Immature natural killer cell (primary cell): Measurements from ENCODE around the gene MCTP1. TPM values are rescaled to one million over a fixed set of nuclear protein-coding genes. Genes with fewer than 3 reads are reported as not detected.
"Not testable (repeated sequence)": the region's sequence is repeated elsewhere in the genome, so short reads cannot be mapped to it uniquely, and the experiment has no call there.

Source experiments
- DNase-seq, 3 donors: peaks; one replicate each; pipeline ENCODE4 v3.0.0; 2022; ENCODE audit warnings: mixed read lengths in 1 of 3
- H3K27ac Mint-ChIP-seq, 6 donors: one replicate each; pipeline ENCODE4 v1.8.0; 2020; ENCODE audit warnings: mixed read lengths in 6 of 6, mild to moderate bottlenecking in 5 of 6, inconsistent platforms in 4 of 6, moderate library complexity in 3 of 6
- H3K27me3 Mint-ChIP-seq, 3 donors: one replicate each; pipeline ENCODE4 v1.8.0; 2020 to 2021; ENCODE audit warnings: low read depth in 3 of 3, mild to moderate bottlenecking in 3 of 3, mixed read lengths in 3 of 3, moderate library complexity in 3 of 3, inconsistent platforms in 1 of 3
- H3K36me3 Mint-ChIP-seq, 3 donors: one replicate each; pipeline ENCODE4 v1.8.0; 2020; ENCODE audit warnings: mixed read lengths in 3 of 3, inconsistent platforms in 2 of 3, mild to moderate bottlenecking in 2 of 3
- H3K4me1 Mint-ChIP-seq, 2 donors: one replicate each; pipeline ENCODE4 v1.8.0; 2020; ENCODE audit warnings: inconsistent platforms in 2 of 2, mild to moderate bottlenecking in 2 of 2, mixed read lengths in 2 of 2, moderate library complexity in 1 of 2
- H3K4me3 Mint-ChIP-seq, 5 donors: one replicate each; pipeline ENCODE4 v1.8.0; 2020; ENCODE audit warnings: mild to moderate bottlenecking in 5 of 5, mixed read lengths in 5 of 5, inconsistent platforms in 3 of 5, moderate library complexity in 3 of 5
- H3K9me3 Mint-ChIP-seq, 6 donors: one replicate each; pipeline ENCODE4 v1.8.0; 2020; ENCODE audit warnings: mild to moderate bottlenecking in 6 of 6, mixed read lengths in 6 of 6, inconsistent platforms in 4 of 6, moderate library complexity in 3 of 6
- polyA plus RNA-seq, 3 donors: library from polyadenylated mRNA; unstranded; fragments of 300-500 nt; fragmentation: Illumina TruSeq; gene quantifications; one replicate each; pipeline ENCODE4 v1.2.3, GENCODE V29; 2021

The MCTP1 gene
- polyA plus RNA-seq, 3 donors from 2014 or later: 1.4 to 2.1 (median 1.5) TPM

DNA sequence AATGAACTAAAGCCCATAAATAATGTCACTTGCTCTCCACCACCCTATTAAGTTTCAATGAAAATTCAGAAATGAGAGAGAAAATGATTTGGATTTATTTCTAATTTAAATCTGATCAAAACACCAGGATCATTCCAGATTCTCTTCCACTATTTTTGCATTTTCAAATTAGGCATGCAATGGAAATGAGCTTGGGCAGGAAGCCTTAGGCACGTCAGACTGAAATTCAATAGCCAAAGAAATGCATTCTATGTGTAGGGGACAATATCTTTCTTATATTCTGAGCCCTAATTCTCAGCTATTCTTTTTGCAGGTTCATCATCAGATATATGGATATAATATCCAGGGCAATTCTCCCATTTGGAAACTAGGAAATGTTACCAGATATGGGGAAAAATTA is 132.8 kb downstream of the MCTP1 start:
- Mint-ChIP-seq H3K4me1 (no peaks in the 10 kb centered on the region), H3K4me3 (no peak overlapping the region), H3K36me3 (no peaks in the 10 kb centered on the region), H3K27me3 (peaks cover 1 to 3% (median 3%) of the 10 kb centered on the region in 3 donors), H3K27ac (no peak overlapping the region), H3K9me3 (peaks cover 0 to 12% (median 5%) of the 10 kb centered on the region in 6 donors)
- no peak for DNase-seq

DNA sequence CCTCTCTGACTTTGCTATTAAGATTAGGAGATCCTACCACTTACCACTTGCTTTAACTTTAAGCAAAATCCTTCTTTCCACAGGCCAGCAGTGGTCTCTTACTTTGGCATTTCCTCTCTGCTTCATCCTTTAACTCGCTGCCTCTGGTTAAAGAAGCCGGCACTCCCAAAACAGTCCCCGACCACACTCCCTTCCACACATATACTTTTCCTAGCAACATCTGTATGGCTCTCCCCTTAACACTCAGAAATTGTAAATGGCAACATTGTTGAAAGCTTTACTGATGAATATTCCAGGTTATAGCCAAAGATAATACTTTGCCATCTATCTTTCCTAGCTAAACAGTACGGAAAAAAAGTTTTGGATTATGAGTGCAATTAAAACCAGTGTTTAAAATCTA is 133.2 kb downstream of the MCTP1 start:
- no peaks in the 10 kb centered on the region for H3K4me1 Mint-ChIP-seq
- H3K36me3 Mint-ChIP-seq: no peaks in the 10 kb centered on the region
- DNase-seq: no peak

GRCh38 chr5:95149387-95149786 is 135.5 kb downstream of the MCTP1 start:
- no peak overlapping the region for H3K4me3 Mint-ChIP-seq
- peaks cover 3% of the 10 kb centered on the region in 3 donors for H3K27me3 Mint-ChIP-seq
- H3K27ac Mint-ChIP-seq: no peak overlapping the region
- no peak for DNase-seq
- H3K36me3 Mint-ChIP-seq: no peaks in the 10 kb centered on the region
- H3K4me1 Mint-ChIP-seq: no peaks in the 10 kb centered on the region
- peaks cover 0 to 12% (median 5%) of the 10 kb centered on the region in 6 donors for H3K9me3 Mint-ChIP-seq

More for the DNA sequence above, 133.2 kb downstream of the MCTP1 start:
- H3K9me3 Mint-ChIP-seq: peaks cover 0 to 12% (median 5%) of the 10 kb centered on the region in 6 donors
- H3K27me3 Mint-ChIP-seq: peaks cover 1 to 3% (median 3%) of the 10 kb centered on the region in 3 donors
- H3K27ac Mint-ChIP-seq: no peak overlapping the region
- H3K4me3 Mint-ChIP-seq: no peak overlapping the region

DNA sequence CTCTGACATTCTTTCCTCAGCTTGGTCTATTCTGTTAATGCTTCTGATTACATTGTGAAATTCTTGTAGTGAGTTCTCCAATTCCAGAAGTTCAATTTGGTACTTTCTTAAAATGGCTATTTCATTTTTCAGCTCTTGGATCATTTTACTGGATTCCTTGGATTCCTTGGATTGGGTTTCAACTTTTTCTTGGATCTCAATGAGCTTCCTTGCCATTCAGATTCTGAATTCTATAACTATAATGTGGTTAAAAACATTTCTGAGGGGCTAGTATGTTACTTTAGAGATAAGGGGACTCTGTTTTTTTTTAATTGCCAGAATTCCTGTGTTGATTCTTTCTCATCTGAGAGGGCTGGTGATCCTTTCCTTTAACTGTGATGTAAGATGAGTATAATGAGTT is 136.4 kb downstream of the MCTP1 start:
- no peaks in the 10 kb centered on the region for H3K4me1 Mint-ChIP-seq
- no peaks in the 10 kb centered on the region for H3K36me3 Mint-ChIP-seq
- H3K9me3 Mint-ChIP-seq: peaks cover 0 to 13% (median 5%) of the 10 kb centered on the region in 6 donors
- no peak overlapping the region for H3K27ac Mint-ChIP-seq
- H3K4me3 Mint-ChIP-seq: no peak overlapping the region
- DNase-seq: no peak
- peaks cover 3% of the 10 kb centered on the region in 3 donors for H3K27me3 Mint-ChIP-seq

DNA sequence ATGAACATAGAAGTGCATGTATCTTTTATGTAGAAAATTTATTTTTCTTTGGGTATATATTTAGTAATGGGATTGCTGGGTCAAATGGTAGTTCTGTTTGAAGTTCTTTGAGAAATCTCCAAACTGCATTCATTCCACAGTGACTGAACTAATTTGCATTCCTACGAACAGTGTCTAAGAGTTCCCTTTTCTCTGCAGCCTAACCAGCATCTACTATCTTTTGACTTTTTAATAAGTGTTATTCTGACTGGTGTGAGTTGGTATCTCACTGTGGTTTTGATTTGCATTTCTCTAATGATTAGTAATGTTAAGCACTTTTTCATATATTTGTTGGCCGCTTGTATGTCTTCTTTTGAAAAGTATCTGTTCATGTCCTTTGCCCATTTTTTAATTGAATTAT is 141.0 kb downstream of the MCTP1 start:
- not testable (repeated sequence) for H3K4me3 Mint-ChIP-seq, H3K27me3 Mint-ChIP-seq, H3K36me3 Mint-ChIP-seq, DNase-seq, H3K4me1 Mint-ChIP-seq, H3K27ac Mint-ChIP-seq
- peaks cover 0 to 12% (median 6%) of the 10 kb centered on the region in 6 donors for H3K9me3 Mint-ChIP-seq

DNA sequence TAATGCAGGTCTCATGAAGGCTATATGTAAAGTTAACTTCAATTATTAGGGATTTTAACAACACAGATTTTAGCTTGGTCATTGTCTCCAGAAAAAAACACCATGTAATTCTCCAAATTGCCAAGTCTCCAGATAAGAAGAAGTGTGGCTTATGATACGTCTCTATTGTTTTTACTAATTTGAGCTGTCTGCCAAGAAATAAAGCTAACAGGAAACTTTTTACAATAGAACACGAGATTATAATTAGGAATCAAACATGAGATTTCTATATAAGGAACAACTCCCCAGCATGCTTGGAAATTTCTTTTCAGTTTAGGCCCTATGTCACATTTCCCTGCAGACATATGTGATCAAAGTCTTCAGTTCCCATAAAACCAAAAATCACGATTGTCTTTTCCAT is 142.7 kb downstream of the MCTP1 start:
- DNase-seq: no peak
- no peaks in the 10 kb centered on the region for H3K4me1 Mint-ChIP-seq
- H3K4me3 Mint-ChIP-seq: no peak overlapping the region
- H3K36me3 Mint-ChIP-seq: no peaks in the 10 kb centered on the region
- H3K27ac Mint-ChIP-seq: no peak overlapping the region
- peaks cover 0 to 7% (median under 1%) of the 10 kb centered on the region in 6 donors for H3K9me3 Mint-ChIP-seq
- H3K27me3 Mint-ChIP-seq: peaks cover 0 to 2% (median 0%) of the 10 kb centered on the region in 3 donors

GRCh38 chr5:95141141-95141540 is 143.8 kb downstream of the MCTP1 start:
- H3K27me3 Mint-ChIP-seq: peaks cover 0 to 3% (median 0%) of the 10 kb centered on the region in 3 donors
- no peak overlapping the region for H3K27ac Mint-ChIP-seq
- peaks cover 0 to 7% (median 0%) of the 10 kb centered on the region in 6 donors for H3K9me3 Mint-ChIP-seq
- no peaks in the 10 kb centered on the region for H3K4me1 Mint-ChIP-seq
- no peak overlapping the region for H3K4me3 Mint-ChIP-seq
- H3K36me3 Mint-ChIP-seq: no peaks in the 10 kb centered on the region
- DNase-seq: no peak

DNA sequence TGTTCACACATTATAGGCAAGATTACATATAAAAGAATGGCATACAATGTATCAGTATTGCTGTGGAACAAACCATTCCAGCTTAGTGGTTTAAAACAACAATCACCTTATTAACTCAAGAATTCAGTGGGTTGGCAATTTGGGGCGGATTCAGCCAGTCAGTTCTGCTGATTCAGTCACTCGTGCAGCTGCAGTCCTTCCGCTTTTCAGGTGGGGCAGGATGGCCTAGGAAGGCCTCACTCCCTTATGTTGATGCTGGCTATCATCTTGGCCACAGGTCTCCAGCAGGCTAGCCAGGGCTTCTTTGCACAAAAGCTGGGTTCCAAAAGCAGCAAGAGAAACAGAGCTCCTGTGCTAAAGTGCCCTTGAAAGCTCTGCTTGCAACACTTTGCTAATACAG is 150.6 kb downstream of the MCTP1 start:
- no peak for DNase-seq
- Mint-ChIP-seq H3K4me3 (no peak overlapping the region), H3K36me3 (no peaks in the 10 kb centered on the region), H3K4me1 (no peaks in the 10 kb centered on the region), H3K9me3 (no peaks in the 10 kb centered on the region), H3K27me3 (peaks cover 0 to 4% (median 0%) of the 10 kb centered on the region in 3 donors), H3K27ac (no peak overlapping the region)

GRCh38 chr5:95132096-95132495 is 152.8 kb downstream of the MCTP1 start:
- no peaks in the 10 kb centered on the region for H3K36me3 Mint-ChIP-seq
- H3K27me3 Mint-ChIP-seq: peaks cover 0 to 4% (median 0%) of the 10 kb centered on the region in 3 donors
- H3K9me3 Mint-ChIP-seq: peaks cover 0 to 1% (median 0%) of the 10 kb centered on the region in 6 donors
- no peaks in the 10 kb centered on the region for H3K4me1 Mint-ChIP-seq
- H3K4me3 Mint-ChIP-seq: no peak overlapping the region
- H3K27ac Mint-ChIP-seq: no peak overlapping the region
- DNase-seq: no peak

- H3K27ac Mint-ChIP-seq: no peak overlapping the region
- H3K4me1 Mint-ChIP-seq: no peaks in the 10 kb centered on the region
Measured at GRCh38 chr5:95130941-95131340, 154.0 kb downstream of the MCTP1 start.

GRCh38 chr5:95124731-95125130 is 160.2 kb downstream of the MCTP1 start:
- no peak overlapping the region for H3K27ac Mint-ChIP-seq
- H3K9me3 Mint-ChIP-seq: peaks cover 0 to 5% (median 0%) of the 10 kb centered on the region in 6 donors
- no peak for DNase-seq
- H3K27me3 Mint-ChIP-seq: no peaks in the 10 kb centered on the region
- H3K4me3 Mint-ChIP-seq: no peak overlapping the region
- H3K36me3 Mint-ChIP-seq: no peaks in the 10 kb centered on the region
- H3K4me1 Mint-ChIP-seq: no peaks in the 10 kb centered on the region

More at GRCh38 chr5:95130941-95131340, 154.0 kb downstream of the MCTP1 start:
- no peak overlapping the region for H3K4me3 Mint-ChIP-seq
- no peak for DNase-seq
- peaks cover 0 to 2% (median 0%) of the 10 kb centered on the region in 3 donors for H3K27me3 Mint-ChIP-seq
- peaks cover 0 to 3% (median 0%) of the 10 kb centered on the region in 6 donors for H3K9me3 Mint-ChIP-seq
- no peaks in the 10 kb centered on the region for H3K36me3 Mint-ChIP-seq

DNA sequence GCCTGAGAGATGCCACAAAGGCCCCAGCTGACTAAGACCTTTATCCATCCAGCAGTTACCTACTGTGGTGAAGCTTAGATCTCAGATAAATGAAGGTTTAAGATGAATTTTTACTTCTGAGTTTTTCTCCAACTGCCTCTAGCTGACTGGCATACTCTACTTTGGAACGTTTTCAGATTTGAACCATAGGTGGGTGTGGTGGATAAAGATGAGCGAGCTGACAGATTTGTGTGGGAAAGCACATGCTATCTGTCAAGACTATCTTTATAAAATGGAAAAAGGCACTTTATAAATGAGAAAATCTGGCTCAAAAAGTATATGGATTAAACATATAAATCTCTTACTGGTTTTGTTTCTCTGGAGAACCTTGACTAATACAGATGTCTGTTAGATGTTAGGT is 160.8 kb downstream of the MCTP1 start:
- H3K4me3 Mint-ChIP-seq: no peak overlapping the region
- peaks cover 0 to 5% (median 0%) of the 10 kb centered on the region in 6 donors for H3K9me3 Mint-ChIP-seq
- DNase-seq: no peak
- H3K4me1 Mint-ChIP-seq: no peaks in the 10 kb centered on the region
- no peak overlapping the region for H3K27ac Mint-ChIP-seq
- no peaks in the 10 kb centered on the region for H3K36me3 Mint-ChIP-seq
- H3K27me3 Mint-ChIP-seq: peaks cover 0 to 2% (median 1%) of the 10 kb centered on the region in 3 donors

DNA sequence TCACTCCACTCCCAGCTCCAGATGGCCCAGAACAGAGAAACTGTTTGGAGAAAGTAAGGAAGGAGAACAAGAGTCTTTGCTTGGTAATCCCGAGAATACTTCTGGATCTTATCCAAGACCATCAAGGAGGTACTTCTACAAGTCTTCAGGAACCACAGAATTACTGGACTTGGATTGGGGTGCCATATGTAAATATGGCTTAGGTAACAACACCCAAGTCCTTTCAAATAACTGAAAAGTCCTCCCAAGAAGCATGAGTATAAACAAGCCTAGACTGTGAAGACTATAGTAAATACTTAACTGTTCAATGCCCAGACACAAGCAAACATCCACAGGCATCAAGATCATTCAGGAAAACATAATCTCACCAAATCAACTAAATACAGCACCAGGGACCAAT is 170.0 kb downstream of the MCTP1 start:
- H3K4me3 Mint-ChIP-seq: no peak overlapping the region
- no peaks in the 10 kb centered on the region for H3K4me1 Mint-ChIP-seq
- no peak overlapping the region for H3K27ac Mint-ChIP-seq
- H3K9me3 Mint-ChIP-seq: peaks cover 0 to 13% (median 2%) of the 10 kb centered on the region in 6 donors
- no peaks in the 10 kb centered on the region for H3K36me3 Mint-ChIP-seq
- no peak for DNase-seq
- H3K27me3 Mint-ChIP-seq: peaks cover 2 to 4% (median 3%) of the 10 kb centered on the region in 3 donors

DNA sequence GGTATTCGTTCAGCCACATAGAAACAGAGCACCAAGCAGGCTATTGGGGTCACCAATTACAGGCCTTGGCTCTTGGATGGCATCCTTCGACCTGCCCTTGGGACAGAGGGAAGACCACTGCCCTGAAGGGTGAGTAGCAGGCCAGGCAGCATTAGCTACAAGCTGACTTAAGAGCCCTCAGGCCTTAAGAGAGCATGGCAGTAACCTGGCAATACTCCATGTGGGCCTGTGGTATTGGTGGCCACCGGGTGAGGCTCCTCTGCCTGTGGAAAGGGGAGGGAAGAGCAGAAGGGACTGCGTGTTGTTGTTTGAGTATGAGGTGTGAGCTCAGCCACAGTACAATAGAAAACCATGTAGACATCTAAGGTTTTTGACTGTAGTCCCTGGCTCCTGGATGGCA is 170.6 kb downstream of the MCTP1 start:
- Mint-ChIP-seq H3K27ac (no peak overlapping the region), H3K4me3 (no peak overlapping the region), H3K4me1 (no peaks in the 10 kb centered on the region)

GRCh38 chr5:95113489-95113888 is 171.4 kb downstream of the MCTP1 start:
- Mint-ChIP-seq H3K4me1 (no peaks in the 10 kb centered on the region), H3K27ac (no peak overlapping the region), H3K36me3 (no peaks in the 10 kb centered on the region), H3K9me3 (peaks cover 0 to 13% (median 2%) of the 10 kb centered on the region in 6 donors), H3K4me3 (no peak overlapping the region), H3K27me3 (peaks cover 0 to 4% (median 4%) of the 10 kb centered on the region in 3 donors)
- no peak for DNase-seq

More for the DNA sequence above, 170.6 kb downstream of the MCTP1 start:
- DNase-seq: no peak
- H3K36me3 Mint-ChIP-seq: no peaks in the 10 kb centered on the region
- H3K27me3 Mint-ChIP-seq: peaks cover 2 to 4% (median 2%) of the 10 kb centered on the region in 3 donors
- peaks cover 0 to 13% (median 2%) of the 10 kb centered on the region in 6 donors for H3K9me3 Mint-ChIP-seq
